Hepatic stellate cell (primary cell): ENCODE measurements around the gene DDN.
A peak's percentile ranks its signal among the peaks of the same experiment; 100 is the strongest.

Experiments
- DNase-seq: peaks from one replicate; pipeline ENCODE4 v3.0.0; 2011; ENCODE audit warnings: low spot score

Gene DDN

GRCh38 chr12:48999371-49000131 lies at the start of gene DDN:
Gene DDN, minus strand, starts transcription at chr12:48999375. Its CDS starts 88 bp downstream, at chr12:48999287.
- DNase-seq, result peak; percentile 81

- DNase-seq, result no peak
Measured at GRCh38 chr12:49048953-49049352, 49.8 kb upstream of the DDN start.

- DNase-seq, result no peak
Measured at GRCh38 chr12:49046129-49046895, 47.1 kb upstream of the DDN start.

- no peak for DNase-seq
Measured at GRCh38 chr12:49044660-49045059, 45.5 kb upstream of the DDN start.

GRCh38 chr12:49043856-49044258 lies 44.7 kb upstream of the DDN start:
- DNase-seq, result peak; percentile 83

- DNase-seq, result no peak
Measured at GRCh38 chr12:49043241-49043640, 44.1 kb upstream of the DDN start.

GRCh38 chr12:49041881-49042484 lies 42.8 kb upstream of the DDN start:
- no peak for DNase-seq

- no peak for DNase-seq
Measured at GRCh38 chr12:49041036-49041880, 42.1 kb upstream of the DDN start.

GRCh38 chr12:49040364-49040855 lies 41.2 kb upstream of the DDN start:
- no peak for DNase-seq

- DNase-seq, result no peak
Measured at GRCh38 chr12:49039421-49040363, 40.5 kb upstream of the DDN start.

- DNase-seq, result no peak
Measured at GRCh38 chr12:49038291-49038955, 39.2 kb upstream of the DDN start.

- DNase-seq, result no peak
Measured at GRCh38 chr12:49037947-49038237, 38.7 kb upstream of the DDN start.

- no peak for DNase-seq
Measured at GRCh38 chr12:49037111-49037946, 38.2 kb upstream of the DDN start.

GRCh38 chr12:49036029-49036428 lies 36.9 kb upstream of the DDN start:
- DNase-seq, result no peak

GRCh38 chr12:49034286-49034622 lies 35.1 kb upstream of the DDN start:
- DNase-seq, result no peak

GRCh38 chr12:49033611-49034285 lies 34.6 kb upstream of the DDN start:
- no peak for DNase-seq

GRCh38 chr12:49032679-49033447 lies 33.7 kb upstream of the DDN start:
- DNase-seq, result no peak

GRCh38 chr12:49032276-49032675 lies 33.1 kb upstream of the DDN start:
- DNase-seq, result no peak
